ENCODE measurements around the gene SLCO4A1.

GRCh38 chr20:62631336-62632308 lies 10.7 kb upstream of the SLCO4A1 start:
- TF ChIP-seq, protein P1, sequence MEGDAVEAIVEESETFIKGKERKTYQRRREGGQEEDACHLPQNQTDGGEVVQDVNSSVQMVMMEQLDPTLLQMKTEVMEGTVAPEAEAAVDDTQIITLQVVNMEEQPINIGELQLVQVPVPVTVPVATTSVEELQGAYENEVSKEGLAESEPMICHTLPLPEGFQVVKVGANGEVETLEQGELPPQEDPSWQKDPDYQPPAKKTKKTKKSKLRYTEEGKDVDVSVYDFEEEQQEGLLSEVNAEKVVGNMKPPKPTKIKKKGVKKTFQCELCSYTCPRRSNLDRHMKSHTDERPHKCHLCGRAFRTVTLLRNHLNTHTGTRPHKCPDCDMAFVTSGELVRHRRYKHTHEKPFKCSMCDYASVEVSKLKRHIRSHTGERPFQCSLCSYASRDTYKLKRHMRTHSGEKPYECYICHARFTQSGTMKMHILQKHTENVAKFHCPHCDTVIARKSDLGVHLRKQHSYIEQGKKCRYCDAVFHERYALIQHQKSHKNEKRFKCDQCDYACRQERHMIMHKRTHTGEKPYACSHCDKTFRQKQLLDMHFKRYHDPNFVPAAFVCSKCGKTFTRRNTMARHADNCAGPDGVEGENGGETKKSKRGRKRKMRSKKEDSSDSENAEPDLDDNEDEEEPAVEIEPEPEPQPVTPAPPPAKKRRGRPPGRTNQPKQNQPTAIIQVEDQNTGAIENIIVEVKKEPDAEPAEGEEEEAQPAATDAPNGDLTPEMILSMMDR (conservative IDR thresholded peaks at IDR 0.05 in 1 of 2, IDR thresholded peaks at IDR 0.05 in 1 of 2; ENCODE audit: low read depth in 1 of 2, low read length in 2 of 2), result no peak
- no peak for TF ChIP-seq EZH2 (IDR thresholded peaks at IDR 0.05; ENCODE audit: low read length, missing control alignments)

All from fibroblast of lung (primary cell).